GM19025 (cell line): ENCODE data around the gene PLXNA1.

Source experiments
- ATAC-seq: cut with Tn5 transposase; IDR thresholded peaks from one replicate; pipeline ENCODE4 v1.9.1; 2021; ENCODE audit warnings: mild to moderate bottlenecking, low read depth, moderate library complexity; ENCODE audit not compliant: unreplicated experiment

The PLXNA1 gene

DNA sequence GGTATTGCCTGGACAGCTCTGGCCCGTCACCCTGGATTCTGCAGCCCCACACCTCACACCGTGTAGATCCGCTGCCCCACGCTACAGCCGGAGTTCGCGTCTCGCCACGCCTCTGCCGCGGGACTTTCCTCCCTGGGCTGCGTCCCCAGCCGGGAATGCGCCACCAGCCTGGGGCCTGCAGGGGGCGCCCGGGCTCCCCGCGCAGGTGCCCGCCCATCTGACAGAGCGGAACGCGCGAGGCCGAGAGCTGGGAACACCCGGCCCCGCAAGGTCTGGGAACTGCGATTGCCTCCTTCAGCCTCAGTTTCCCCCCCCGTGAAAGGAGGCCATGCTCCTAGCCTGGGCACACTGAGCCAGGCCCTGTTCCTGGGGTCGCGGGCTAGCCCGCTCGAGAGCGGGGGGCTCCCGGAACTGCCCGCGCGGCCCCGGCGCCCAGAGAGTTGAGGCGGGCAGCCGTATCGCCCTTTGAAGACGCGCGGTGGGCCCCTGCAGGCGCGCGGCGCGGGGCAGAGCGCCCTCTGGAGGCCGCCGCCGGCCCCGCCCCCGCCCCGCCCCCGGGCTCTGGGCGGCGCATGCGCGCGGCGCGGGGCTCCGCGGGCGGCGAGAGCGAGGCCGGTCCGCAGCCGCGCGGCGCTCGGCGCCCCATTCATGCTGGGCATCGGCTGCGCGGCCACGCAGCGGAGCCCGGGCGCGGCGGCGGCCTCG is at the start of gene PLXNA1:
Gene PLXNA1, plus strand, starts transcription at position 645 of the 705 bp plus-strand sequence. CDS start 5,479 bp downstream, outside the sequence.
- ATAC-seq, result peak; percentile 57

DNA sequence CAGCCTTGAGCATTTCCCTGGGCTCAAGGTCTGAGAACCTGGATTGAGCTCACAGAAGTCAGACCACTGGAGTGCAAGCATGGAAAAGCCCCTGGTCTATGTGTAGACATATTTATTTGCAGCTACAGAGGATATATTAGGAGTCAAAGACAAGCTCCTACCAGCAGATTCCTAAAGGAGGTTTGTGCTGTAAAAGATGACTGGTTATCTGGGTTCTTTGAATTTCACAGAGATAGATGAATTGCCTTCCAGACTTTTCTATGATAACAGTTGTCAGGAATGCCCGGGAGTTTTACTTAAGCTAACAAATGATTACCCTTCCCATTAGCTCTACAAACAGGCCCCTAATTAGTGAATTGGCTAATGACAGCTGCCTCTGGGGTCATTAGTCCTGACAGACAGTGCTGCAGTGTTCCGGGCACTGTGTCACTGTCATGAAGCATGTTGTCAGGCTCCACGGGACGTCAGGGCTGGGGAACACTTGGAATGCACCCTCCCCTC is 48.8 kb upstream of the PLXNA1 start:
- ATAC-seq, result no peak

DNA sequence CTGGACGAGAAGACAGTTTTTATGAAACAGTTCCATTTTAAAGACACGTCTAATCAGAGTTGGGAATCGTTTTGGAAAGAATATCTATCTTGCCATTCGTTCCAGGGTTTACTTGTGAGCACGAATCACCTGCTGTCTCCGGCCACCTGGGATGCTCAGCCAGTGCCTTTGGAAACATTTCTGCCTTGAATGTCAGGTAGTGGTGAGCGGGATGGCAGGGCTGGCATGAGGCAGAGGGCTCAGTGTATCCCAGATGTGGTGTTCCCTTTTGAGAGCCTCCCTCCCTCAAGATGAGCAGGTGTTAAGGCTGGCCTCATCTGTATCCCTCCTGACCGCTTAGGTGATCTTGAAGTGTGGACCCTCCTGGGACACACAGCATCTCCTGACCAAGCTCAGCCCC is 47.9 kb upstream of the PLXNA1 start:
- ATAC-seq, result no peak

DNA sequence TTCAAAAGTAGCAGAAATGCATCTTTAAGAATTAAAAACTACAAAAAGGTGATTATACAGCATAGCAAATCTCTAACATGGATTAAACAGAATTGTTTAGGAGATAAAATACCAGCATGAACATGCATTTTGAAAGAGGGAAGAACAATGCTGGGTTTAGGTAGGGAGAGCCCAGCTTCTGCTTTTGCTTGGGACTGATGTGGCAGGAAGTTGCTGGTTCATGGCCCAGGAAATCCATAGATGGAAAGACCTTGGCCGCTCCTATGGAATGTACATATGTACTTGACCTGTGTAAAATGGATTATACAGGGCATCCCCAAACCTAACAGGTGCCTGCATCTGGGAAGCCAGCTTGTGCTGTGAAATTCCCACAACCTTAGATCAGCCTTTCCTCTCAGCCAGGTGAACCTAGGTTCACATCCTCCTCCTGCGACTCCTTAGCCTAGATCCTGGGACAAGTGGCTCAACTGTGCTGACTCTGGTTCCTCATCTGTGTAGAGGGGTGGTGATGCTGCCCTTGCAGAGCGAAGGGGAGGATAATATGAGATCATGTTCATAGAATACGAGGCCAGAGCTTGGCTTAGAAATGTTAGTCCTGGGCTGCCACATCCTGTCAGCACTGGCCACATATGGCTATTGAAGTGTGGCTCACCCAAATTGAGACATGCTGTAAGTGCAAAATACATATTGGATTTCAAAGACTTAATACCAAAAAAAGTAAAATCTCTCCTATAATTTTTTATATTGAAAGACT is 47.0 kb upstream of the PLXNA1 start:
- ATAC-seq, result no peak

DNA sequence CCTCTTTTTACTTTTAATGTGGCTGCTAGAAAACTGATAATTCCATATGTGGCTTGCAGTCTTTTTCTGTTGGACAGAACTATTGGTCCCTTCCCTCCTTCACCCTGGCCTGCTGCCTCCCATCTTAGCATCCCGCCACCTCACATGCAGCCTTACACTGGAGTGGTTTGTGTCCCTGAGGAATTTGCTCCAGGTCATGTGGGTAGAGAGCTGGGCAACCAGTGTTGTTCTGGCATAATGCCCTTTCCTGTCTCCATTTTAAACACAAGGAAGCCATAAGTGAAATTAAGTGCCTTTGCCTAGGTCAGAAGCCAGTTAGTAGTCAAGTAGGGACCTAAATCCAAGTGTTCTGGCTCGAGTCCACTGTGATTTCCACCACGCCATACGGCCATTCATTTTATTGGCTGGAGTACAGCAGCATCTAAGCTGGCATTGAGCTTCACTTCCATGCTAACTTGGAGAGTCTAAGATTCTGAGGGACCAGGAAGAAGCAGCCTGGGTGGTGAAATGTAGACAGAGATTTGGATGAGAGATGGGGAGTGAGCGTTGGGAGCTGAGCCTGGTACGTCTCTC is 46.0 kb upstream of the PLXNA1 start:
- ATAC-seq, result no peak

DNA sequence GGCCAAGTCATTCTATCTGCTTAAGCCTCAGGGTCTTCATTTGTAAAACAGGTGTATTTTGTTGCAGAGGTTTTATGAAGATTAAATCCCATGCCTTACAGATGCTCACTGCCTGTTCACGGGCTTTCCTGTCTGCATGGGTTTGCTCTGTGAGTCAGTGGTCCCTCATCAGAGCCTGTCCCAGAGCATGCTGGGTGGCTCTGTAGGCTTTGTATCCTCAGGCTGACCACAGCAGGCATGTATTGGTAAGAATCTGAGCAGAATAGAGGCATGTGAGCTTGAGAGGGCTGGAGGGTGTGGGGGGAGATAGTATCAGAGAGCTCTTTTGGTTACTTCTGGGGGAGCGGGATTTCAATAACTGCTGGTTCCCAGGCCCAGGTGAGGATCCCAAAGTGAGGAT is 45.4 kb upstream of the PLXNA1 start:
- ATAC-seq, result no peak

DNA sequence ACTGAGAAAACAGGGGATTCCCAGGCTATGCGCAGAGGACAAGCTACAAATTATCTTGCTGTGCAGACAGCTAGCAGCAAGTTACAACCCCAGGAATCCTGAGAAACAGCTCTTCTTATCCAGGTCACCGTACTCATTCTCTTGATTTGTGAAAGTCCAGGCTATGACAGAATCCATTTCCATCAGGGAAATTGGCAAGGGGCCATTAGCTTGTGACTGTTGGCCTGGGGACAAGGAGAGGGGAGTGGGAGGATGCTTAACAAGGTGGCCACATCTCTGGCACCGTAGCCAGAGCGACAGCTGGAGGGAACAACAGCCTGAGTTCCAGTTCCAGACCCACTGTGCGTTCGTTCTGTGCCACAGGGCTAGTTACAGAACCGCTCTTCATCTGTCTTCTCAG is 44.9 kb upstream of the PLXNA1 start:
- no peak for ATAC-seq

DNA sequence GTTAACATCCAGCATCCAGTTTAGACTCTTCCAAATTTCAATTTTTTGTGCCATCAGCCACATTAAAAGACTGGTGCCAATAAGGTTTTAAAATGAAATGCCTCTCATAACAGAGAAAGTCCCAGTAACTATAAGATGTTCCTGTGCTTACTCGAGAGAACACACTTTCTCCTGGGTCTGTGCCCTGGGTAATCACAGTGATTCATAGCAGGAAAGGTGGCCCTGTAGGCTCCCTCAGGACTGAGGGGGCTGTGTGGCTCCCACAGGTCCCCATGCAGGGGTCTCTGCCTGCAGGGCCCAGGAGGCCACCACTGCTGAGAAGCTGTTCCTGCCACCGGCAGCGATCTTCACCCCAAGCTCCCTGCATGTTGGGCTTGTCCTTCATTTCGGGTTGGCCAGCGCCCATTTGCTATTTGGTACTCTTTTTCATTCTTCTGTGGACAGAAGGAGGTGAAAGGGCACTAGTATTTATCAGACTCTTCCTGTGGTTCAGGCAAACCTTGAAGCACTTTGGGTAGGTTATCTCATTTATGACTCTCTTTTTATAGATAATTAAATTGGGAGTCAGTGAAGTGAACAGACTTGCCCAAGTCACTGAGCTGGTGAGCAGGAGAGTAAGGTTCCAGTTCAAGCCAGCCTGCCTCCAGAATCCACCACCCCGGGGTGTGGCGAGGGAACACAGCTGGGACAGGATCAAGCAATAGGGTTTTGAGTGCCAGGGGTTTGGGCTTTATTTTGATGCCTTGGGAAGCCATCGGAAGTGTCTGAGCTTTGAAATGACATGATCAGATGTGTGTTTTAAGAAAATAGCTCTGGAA is 44.2 kb upstream of the PLXNA1 start:
- no peak for ATAC-seq

DNA sequence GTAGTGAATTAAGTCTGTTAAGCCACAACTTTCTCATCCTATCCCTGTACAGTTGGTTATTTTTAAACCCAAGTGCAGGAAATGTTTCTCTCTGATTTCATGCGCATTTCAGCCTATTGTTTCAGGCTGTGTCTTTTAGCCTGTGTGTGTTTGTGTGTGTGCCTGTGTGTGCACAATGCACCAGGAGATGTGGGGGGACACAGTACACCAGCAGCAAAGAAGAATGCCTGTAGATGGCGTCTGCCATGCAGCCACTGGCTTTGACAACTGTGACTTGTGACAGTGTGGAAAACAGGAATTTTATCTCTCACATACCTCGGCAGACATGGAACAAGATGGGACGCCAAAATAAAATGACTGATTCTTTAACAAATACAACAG is 43.6 kb upstream of the PLXNA1 start:
- ATAC-seq, result no peak

DNA sequence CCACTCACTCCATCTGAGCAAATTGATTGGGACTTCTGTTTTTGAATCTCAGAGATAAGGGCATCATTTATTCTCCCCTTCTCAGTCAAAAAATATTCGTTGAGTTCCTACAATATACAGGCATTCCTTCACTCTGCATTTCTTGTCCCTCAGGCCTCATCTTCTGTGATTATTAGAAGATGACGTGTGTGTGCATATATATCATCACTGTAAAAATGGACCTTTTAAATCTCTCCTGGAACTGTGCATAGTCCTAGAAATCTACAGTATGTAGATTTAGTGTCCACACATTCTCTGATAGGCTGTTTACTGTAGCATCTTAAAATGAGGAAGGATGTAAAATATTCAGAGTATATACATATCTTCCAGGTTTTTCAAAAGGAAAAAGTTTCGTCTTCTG is 43.2 kb upstream of the PLXNA1 start:
- ATAC-seq, result no peak

DNA sequence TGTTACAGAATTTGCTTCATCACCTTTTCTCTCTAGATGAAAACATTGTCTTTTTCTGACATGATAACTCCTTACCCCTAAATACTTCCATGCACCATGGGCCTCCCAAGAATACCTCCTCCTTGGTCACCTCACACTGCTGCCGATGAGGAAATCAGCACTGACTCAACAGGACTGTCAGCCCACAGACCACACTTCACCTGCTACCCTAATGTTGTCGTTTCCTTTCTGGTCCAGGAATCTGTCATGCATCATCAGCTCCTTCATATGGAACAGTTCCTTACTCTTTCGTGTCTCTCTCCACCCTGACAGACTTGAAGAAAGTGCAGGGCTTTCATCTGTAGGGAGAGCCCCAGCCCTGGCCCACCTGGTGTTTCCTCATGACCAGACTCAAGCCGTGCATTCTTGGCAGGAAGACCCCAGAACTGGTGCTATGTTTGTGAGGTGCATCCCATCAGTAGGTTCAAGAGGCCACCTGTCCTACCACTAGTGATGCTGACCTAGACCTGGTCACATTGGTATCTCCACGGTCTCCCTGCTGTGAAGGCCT is 41.1 kb upstream of the PLXNA1 start:
- no peak for ATAC-seq

DNA sequence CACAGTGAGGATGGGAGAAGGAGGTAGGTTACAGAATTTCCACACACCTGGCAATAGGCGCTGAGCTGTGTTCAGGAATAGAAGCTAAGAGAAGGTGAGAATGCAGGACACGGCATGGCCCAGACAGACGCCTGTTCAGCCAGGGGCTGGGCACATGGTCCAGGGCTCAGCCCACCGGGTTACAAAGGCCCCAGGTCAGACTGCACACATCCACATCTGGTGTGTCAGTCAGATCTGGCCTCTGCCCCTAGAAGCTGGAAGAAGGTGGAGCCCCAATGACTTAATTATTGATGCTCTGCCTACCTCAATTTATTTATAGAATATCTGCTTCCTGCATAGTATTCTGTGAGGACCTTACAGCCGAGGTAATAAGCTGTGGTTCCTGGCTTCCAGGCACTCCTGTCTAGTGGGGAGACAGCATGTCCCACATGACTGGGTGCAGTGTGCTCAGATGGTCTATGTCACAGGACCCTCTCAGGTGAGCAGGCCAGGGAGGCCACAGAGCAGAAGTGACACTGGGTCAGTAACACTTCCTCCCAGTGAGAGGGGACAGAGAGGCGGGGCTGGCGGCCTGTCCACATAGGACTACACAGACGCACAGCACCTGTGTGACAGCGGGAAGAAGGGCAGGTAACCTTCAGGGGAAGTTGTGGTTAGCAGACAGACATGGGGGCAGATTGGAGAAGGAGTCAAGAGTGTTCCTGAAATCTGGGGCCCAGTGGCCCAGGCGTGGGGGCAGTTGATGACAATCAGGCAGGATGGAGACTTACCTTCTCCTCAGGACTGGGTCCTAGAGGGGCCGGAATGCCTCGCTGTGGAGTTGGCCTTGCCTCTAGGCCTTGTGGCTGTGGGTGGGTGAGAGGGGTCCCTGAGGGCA is 38.6 kb upstream of the PLXNA1 start:
- ATAC-seq, result no peak

DNA sequence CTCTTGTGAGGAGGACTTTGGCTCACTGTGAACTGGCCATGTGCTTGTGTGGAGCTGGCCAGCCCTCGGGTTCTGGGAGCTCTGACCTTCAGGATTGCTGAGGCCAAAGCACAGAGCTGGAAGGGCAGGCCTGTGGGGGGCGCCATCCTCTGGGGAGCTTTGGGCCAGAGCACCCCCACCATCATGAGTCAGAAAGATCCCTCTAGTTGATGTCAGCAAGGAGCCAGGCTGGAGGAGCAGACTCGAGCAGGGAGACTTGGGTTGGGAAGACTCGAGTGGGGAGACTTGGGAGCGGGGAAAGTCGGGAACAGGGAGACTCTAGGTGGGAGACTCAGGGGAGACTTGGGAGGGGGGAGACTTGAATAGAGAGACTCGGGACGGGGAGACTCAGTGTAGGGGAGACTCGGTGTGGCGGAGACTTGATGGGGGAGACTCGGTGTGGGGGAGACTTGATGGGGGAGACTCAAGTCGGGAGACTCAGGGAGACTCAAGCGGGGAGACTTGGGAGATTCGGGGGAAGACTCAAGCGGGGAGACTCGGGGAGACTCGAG is 37.7 kb upstream of the PLXNA1 start:
- ATAC-seq, result no peak

DNA sequence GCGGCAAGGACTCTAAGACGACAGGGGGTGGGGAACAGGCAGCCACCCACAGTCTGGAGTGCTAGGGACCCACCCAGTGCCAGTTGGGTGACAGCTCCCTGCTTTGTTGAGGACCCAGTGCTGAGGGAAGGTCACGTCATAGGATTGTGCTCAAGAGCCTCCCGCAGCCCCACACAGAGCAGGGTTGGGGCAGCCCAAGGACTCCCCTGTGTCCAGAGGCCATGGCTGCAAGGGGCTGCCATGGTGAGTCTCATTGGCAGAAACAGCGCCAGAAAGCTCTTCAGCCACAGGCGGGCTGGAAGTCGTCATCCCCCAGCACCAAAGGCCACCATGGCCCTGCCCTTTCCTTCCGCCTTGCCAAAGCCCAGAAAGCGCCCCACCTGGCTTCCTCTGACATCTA is 37.0 kb upstream of the PLXNA1 start:
- ATAC-seq, result no peak

DNA sequence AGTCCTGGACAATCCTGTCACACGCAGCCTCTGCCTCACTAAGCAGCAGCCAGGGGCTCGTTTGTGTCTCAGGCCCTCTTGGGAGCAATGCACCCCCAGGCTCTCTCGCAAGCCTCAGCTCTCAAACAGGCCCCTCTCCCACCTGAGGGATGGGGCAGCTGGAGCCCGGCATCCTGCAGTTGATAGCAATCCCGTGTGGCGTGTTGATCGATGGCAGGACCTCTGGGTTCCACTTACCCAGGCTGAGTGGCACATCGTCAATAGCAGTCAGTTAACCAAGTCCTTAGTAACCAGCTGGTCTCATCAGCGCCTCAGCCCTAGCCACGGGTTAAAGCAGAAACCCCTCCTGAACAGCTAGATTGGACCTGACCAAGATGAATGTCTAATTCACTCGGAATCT is 36.5 kb upstream of the PLXNA1 start:
- no peak for ATAC-seq

DNA sequence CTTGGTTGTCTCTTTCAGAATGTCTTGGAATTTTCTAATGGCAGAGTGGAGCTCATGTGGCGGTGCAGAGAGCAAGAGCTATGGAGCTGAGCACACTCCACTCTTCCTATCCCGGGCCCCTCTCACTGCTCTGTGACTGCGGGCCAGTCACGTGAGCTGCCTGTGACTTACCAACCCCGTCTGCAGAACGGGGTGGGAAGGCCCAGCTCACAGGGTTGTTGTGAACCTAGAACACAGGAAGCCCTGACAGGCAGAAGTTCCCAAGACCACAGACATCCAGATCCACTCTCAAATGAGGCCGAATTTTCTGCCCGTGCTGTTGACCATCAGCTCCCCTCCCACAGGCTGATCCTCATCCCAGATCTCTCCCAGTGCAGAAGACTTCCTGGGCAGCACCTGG is 35.5 kb upstream of the PLXNA1 start:
- ATAC-seq, result no peak

DNA sequence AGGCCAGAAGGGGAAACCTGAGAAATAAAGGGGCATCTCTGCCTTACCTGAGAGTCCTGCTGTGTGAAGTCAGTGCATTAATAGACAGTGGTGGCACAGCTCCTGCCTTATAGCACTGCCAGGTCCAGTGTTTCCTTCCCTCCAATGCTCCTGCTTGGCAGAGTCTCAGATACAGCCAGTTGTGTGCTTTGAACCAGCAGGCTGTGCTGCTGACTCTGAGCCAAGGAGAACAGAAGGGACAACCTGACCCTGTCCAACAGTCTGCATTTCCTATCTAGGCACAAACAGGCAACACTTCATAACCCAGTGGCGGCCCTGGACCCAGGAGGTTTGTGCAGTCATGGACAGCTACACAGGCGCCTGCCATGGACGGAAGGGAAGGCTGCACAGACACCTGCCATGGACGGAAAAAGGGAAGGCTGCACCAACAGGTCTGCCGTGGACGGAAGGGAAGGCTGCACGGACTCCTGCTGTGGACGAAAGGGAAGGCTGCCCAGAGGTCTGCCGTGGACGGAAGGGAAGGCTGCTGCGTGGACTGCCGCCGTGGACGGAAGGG is 33.9 kb upstream of the PLXNA1 start:
- ATAC-seq, result no peak

DNA sequence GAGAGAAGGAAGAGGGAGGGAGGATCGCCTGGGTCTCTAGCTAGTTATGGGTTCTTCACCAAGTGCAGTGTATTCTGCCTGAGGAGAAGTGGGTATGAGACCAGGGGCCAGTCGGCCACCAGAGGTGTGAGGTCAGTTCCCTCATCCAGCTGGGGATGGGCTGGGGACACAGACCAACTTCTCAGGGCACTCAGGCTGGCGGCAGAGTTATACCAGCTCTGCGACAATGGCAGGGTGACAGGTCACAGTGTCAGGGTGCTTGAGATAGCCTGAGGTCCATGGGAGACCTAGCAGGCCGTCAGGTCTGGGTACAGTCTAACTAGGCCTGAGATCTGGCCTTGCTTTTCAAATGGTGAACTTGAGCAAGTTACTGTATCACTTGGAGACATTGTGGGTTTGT is 31.4 kb upstream of the PLXNA1 start:
- ATAC-seq, result no peak
